WTC11 (cell line): Measurements from ENCODE around the gene GRB7.

Experiments
- CBFB ChIP-seq: sonication (generic); formaldehyde crosslinking; IDR thresholded peaks from 2 replicates; pipeline ENCODE4 v1.8.1; 2022; ENCODE audit warnings: mild to moderate bottlenecking, low read depth, missing genetic modification reagents
- CREM ChIP-seq: sonication (generic); formaldehyde crosslinking; IDR thresholded peaks from 2 replicates; pipeline ENCODE4 v1.8.1; 2022; ENCODE audit warnings: mild to moderate bottlenecking, missing genetic modification reagents, moderate library complexity
- CTCF ChIP-seq: fragments of 200-600 bp; IDR thresholded peaks from 2 replicates; pipeline ENCODE4 v1.8.0; 2022; ENCODE audit warnings: antibody characterized with exemption
- FOXJ3 ChIP-seq: sonication (generic); formaldehyde crosslinking; IDR thresholded peaks from 2 replicates; pipeline ENCODE4 v1.9.0; 2021; ENCODE audit warnings: missing genetic modification reagents, mild to moderate bottlenecking, borderline replicate concordance
- KAT7 ChIP-seq: sonication (generic); formaldehyde crosslinking; IDR thresholded peaks from 2 replicates; pipeline ENCODE4 v1.8.1; 2023; ENCODE audit warnings: missing genetic modification reagents, mild to moderate bottlenecking, borderline replicate concordance
- MYBL2 ChIP-seq: sonication (generic); formaldehyde crosslinking; IDR thresholded peaks from 2 replicates; pipeline ENCODE4 v1.8.1; 2023; ENCODE audit warnings: mild to moderate bottlenecking, moderate library complexity, missing genetic modification reagents
- NFE2L1 ChIP-seq: sonication (generic); formaldehyde crosslinking; IDR thresholded peaks from 2 replicates; pipeline ENCODE4 v1.8.1; 2023; ENCODE audit warnings: missing genetic modification reagents
- NFYB ChIP-seq: sonication (generic); formaldehyde crosslinking; conservative IDR thresholded peaks from 2 replicates; pipeline ENCODE4 v1.8.0; 2022; ENCODE audit warnings: low read depth, missing genetic modification reagents
- PRDM15 ChIP-seq: sonication (generic); formaldehyde crosslinking; IDR thresholded peaks from 2 replicates; pipeline ENCODE4 v1.8.0; 2022; ENCODE audit warnings: missing genetic modification reagents
- SMAD3 ChIP-seq: sonication (generic); formaldehyde crosslinking; IDR thresholded peaks from 2 replicates; pipeline ENCODE4 v1.8.0; 2022; ENCODE audit warnings: missing genetic modification reagents, mild to moderate bottlenecking, borderline replicate concordance
- ZMAT4 ChIP-seq: fragments of 250-450 bp; sonication (Bioruptor Pico); IDR thresholded peaks from 2 replicates; pipeline ENCODE4 v1.9.0; 2021; ENCODE audit warnings: mild to moderate bottlenecking
- ZNF232 ChIP-seq: sonication (generic); formaldehyde crosslinking; IDR thresholded peaks from 2 replicates; pipeline ENCODE4 v1.8.0; 2022; ENCODE audit warnings: mild to moderate bottlenecking, missing genetic modification reagents
- ZNF263 ChIP-seq: sonication (generic); formaldehyde crosslinking; IDR thresholded peaks from 2 replicates; pipeline ENCODE4 v1.8.1; 2022; ENCODE audit warnings: low read depth, mild to moderate bottlenecking, moderate library complexity, missing genetic modification reagents

- TF ChIP-seq CTCF (no peak), CBFB (CRISPR knock-in tag) (no peak), FOXJ3 (CRISPR knock-in tag) (no peak), SMAD3 (CRISPR knock-in tag) (no peak), ZNF232 (no peak), NFE2L1 (no peak), MYBL2 (no peak), ZMAT4 (CRISPR knock-in tag) (no peak), KAT7 (CRISPR knock-in tag) (no peak), ZNF263 (CRISPR knock-in tag) (no peak), PRDM15 (CRISPR knock-in tag) (no peak), CREM (CRISPR knock-in tag) (no peak), NFYB (CRISPR knock-in tag) (no peak)
Observed at GRCh38 chr17:39746145-39746461, 8.4 kb downstream of the GRB7 start.
